ENCODE data around the gene TTI1.

TTI1 gene

DNA sequence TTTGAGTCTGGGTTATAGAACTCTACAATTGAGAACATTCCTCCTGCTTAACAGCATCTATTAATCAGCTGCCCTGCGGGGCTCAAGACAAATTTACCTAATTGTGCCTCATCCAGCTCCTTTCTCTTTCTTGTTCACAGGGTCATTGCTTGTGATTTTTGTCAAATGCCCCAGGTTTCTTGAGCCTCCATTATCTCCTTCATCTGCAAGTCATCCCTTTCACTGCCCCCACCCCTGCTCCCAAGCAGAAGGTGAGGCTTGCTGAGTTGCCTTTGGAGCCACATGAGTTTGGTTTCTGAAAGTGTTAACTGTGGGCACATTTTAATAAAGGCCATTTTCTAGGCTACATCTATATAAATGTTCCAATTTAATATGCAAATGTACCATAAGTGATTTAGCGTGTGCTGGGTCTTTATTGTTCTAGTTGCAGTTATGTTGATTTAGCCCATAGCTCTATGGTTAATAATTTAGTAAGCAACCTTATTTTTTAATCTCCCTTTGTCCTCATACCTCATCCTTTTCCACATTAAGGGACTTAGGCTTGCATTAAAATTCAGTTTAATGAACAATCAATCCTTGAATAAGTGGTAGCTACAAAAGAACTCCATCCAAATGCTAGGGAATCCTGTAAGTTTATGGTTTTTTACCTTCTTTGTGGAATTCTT lies 74.3 kb downstream of the TTI1 start:
- no peak for FAIRE-seq

DNA sequence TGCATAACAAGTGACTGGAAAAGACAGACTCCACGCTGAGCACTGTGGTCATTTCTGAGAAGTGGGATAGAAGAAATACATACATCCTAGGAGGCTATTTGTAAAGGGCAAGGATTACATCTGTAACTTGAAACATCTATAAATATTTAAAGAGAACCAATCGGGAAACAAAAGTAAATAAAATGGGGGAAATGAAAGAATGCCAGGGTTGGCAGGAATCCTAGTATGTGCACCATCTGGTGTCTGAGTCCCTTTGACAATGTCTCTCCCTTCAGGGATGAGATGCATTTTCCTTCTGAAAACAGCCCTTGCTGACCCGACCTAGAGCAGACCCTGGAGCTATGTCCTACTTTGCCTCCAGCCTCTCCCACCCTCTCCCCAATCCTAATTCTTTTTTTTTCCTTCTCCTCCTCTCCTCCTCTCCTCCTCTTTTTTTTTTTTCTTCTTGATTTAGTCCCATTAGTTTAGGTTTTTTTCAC lies 77.1 kb downstream of the TTI1 start:
- no peak for FAIRE-seq

DNA sequence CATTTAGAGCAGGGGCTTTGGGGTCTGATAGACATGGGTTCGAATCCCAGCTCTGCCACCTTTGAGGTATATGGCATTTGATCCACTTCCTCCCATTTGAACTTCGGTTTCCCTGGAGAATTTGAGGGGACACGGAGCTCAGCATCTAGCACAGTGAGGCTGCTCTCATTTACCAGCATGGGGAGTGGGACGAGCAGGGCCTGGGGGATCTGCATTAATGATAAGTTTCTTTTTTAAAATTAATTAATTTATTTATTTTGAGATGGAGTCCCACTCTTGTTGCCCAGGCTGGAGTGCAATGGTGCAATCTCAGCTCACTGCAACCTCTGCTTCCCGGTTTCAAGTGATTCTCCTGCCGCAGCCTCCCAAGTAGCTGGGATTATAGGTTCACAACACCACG lies 77.7 kb downstream of the TTI1 start:
- FAIRE-seq: no peak

DNA sequence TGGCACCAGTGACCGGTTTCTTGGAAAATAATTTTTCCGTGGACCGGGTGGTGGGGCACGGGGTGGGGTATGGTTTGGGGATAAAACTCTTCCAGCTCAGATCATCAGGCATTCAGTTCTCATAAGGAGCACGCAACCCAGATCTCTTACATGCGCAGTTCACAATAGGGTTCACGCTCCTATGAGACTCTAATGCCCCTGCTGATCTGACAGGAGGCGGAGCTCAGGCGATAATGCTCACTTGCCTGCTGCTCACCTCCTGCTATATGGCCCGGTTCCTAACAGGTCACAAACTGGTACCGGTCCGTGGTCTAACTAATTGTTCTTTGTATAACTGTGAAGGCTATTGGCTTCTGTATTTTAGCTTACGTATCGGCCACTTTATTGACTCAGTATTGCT lies 78.6 kb downstream of the TTI1 start:
- FAIRE-seq: no peak

DNA sequence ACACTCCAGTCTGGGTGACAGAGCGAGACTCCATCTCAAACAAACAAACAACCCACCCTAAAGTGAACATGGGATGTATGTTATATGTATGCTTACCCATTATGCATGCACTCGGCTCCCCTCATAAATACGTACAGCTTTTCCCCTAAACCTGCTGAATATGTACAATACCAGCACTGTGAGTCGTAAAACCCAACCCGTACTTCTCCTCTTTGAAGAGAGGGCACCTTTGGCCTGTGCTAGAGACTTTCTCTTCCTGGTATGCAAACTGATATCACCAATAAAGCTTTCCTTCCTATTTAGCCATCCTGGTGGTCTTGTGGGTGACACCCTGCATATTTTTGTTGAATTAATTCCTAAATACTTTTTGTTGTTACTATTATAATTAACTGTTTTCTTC lies 79.1 kb downstream of the TTI1 start:
- FAIRE-seq: no peak

DNA sequence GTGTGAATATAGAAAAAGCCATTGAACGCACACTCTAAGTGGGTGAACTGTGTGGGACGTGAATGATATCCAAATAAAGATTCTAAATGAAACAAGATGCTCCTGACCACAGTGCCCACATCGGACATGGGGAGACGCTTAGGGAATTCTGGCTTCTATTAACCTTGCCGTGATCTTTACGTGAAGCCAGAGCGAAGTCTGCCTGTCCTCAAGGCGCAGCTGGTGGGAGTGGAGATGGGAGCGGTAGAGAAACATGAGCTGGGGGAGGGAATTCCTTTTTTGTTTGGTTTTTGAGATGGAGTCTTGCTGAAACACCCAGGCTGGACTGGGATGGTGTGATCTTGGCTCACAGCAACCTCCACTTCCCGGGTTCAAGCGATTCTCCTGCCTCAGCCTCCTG lies 84.3 kb downstream of the TTI1 start:
- no peak for FAIRE-seq

DNA sequence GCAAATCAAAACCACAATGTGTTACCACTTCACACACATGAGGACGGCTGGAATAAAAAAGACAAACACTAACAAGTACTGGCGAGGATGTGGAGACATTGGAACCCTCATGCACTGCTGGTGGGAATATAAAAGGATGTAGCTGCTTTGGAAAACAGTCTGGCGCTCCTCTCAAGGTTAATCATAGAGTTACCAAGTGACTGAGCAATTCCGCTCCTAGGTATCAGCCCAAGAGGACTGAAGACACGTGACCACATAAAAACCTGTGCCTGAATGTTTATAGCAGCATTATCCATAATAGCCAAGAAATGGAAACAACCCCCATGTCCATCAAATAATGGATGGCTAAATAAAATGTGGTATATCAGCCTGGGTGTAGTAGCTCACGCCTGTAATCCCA lies 85.3 kb downstream of the TTI1 start:
- no peak for FAIRE-seq

DNA sequence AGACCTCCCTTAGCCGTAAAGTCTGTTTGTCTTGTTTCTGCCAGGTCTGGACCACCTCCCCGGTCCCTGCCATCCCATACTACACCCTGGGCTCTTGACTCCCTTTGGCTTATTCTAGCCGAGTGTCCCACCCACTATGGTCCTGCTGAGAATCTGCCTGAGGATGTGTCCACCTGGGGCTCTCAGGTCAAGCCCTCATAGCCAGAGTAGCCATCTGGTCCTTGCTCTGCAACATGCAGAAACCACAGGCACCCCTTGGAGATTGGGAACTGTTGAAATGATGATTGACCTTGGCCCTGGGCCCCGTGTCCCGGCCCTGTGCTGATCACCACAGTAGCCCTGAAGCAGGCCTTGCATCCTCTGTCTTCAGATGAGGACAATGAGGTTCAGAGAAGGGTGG lies 86.3 kb downstream of the TTI1 start:
- no peak for FAIRE-seq

DNA sequence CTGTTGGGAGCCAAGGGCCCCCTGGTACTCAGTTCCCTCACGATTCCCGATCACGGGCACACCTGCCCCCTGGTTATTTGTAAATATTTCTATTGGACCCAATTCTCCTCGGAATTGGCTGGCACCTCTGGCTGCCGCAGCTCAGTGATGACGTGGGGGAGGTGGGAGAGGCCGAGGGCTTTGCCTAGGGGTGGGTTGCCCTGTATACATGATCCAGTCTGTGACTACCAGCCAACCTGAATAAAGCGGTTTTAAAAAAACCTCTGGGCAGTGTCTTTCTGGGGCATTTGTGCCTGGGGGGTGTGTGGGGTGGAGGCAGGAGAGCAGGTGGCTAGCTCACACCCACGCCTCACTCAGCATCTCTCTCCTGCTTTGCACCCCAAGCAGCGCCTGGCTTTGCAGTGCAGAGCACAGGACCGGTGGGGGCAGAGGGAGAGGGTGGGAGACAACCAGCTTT lies 88.1 kb downstream of the TTI1 start:
- no peak for FAIRE-seq

DNA sequence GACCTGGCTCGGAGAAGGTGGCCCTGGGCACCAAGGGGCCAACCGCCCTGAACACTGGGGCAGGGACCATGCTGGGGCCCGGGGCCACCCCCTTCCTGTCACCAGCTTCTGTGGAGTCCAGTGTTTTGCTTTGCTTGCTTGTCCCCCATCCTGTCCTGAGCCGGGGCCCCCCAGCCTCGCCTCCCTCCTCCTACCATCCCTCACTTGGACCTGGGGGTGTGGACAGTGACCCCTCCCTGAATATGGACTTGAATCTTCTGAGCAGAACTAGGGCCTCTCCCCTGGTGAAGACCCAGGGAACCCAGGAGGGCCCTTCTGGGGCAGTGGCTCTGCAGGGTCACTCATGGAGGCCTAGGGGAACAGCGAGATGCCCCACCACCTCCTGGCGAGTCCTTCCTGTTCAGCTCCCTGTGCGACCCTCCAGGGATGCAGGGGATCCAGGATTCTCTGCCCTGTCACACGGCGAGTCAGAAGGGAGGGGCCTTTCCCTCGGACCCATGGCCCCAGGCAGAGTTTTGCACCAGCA lies 88.7 kb downstream of the TTI1 start:
- FAIRE-seq: no peak

DNA sequence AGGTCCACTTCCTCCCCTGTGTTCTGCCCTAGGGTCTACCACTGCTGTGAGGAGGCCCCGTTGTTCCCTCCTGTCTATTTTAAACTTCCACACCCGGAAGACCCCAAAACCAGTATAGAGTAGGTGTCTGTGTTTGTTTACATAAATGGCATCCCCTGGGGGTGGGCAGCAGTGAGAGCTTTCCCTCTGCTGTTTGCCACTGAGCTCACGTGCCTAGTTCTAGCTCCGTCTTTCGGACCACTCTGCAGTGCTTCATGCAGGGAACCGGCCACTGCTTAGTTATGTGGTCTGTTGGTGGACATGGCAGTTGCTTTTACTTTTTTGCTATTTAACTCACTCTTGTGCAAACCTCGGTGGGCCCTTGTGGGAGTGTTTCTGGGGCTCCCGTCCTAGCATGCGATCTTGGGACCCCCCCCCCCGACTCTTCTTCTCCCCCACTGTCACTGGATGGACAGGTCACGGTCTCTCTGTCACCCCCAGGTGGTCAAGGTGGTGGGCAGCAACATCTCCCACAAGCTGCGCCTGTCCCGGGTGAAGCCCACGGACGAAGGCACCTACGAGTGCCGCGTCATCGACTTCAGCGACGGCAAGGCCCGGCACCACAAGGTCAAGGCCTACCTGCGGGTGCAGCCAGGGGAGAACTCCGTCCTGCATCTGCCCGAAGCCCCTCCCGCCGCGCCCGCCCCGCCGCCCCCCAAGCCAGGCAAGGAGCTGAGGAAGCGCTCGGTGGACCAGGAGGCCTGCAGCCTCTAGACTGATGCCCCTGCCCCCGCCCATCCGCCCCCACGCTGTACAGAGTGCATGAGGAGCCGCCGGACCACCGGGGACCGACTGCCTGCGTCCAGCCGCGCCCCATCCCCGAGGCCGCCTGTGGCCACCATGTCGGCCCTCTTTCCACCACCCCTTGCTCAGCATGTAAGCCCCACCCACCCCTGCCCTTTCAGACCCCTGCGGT lies 89.5 kb downstream of the TTI1 start:
- no peak for FAIRE-seq

DNA sequence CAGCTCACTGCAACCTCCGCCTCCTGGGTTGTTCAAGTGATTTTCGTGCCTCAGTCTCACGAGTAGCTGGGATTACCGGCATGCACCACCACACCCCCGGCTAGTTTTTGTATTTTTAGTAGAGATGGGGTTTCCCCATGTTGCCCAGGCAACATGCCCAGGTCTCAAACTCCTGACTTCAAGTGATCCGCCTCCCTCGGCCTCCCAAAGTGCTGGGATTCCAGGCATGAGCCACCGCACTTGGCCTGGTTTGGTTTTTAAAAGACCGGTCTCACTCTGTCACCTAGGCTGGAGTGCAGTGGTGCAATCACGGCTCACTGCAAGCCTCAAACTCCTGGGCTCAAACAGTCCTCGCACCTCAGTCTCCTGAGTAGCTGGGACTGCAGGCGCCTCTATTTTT lies 90.2 kb downstream of the TTI1 start:
- FAIRE-seq: no peak

DNA sequence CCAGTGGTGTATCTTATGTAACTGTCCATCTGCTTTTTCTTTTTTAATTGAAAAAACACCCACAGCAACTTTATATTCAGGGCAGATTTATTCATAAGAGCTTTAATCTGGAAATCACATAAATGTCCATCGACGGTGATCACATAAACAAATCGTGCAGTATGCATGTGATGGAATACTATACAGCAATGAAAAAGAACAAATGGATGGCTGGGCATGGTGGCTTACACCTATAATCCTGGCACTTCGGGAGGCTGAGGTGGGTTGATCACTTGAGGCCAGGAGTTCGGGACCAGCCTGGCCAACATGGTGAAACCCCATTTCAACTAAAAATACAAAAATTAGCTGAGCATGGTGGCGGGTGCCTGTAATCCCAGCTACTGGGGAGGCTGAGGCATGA lies 91.3 kb downstream of the TTI1 start:
- no peak for FAIRE-seq

DNA sequence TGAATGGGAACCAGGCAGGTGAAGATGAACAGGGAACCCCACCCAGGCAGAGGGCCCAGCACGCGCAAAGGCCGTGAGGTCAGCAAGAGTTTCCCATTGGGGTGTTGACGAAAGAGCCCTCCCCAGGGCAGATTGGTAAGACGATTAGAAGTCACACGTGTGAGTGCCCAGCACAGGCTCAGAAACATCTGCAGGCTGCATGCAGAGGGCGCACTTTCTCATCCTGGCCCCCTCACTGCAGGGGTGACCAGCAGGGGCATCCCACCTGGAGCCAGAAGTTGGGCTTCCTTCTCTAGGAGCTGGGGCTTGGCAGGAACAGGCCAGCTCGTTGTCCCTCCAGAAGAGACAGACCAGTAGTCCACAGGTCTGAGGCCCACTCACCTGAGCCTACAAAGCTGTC lies 91.9 kb downstream of the TTI1 start:
- no peak for FAIRE-seq

DNA sequence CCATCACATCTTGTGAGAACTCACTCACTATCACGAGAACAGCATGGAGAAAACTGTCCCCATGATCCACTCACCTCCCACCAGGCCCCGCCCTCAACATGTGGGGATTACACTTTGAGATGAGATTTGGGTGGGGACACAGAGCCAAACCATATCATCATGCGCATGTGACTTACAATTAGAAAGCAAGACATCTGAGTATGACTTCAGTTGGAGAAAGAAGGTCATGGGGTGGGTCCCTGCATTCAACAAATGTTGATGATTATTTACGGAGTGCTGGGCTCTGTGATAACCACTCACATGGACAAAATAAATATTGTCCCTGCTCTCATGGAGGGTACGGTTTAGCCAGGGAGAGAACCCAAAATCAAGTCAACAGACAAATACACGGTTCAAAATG lies 92.4 kb downstream of the TTI1 start:
- FAIRE-seq: no peak

DNA sequence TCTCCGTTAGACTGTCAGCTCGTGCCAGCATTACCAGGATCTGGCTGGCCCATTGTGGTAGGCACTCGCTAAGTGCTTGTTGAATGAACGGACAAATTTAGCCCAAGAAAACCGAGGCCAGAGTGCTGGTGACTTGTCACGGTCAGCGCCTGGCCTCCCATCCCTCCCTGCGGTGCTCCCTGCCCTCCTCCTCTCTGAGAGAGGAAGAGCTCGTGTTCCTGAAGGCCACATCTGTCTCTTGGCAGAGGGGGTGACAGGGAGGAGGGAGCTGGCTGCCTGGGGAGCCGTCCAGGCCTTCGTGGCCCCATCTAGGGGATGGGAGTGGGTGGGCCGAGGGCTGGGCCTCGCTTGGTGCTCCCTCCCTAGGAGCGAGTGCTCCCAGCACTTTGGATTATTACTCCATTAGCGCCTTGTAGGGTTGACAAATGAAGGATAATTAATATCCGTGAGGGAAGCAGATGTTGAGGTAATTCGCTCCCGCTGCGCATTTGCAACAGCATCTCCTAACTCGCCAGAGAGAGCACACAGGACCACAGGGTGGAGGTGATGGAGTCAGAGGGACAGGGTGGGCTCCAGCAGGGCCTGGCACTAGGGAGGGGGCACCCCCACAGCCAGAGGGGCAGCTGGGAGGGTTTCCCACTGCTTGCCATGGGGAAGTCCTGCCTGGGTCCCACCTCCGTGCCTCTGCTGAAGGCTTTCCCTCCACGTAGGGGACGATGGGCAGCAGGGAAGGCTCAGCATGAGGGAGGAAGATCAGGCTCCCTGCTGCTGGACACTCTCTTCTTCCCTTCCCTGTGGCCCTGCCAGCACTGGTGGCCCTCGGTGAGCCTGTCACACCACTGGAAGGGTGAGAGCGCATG lies 93.3 kb downstream of the TTI1 start:
- no peak for FAIRE-seq

DNA sequence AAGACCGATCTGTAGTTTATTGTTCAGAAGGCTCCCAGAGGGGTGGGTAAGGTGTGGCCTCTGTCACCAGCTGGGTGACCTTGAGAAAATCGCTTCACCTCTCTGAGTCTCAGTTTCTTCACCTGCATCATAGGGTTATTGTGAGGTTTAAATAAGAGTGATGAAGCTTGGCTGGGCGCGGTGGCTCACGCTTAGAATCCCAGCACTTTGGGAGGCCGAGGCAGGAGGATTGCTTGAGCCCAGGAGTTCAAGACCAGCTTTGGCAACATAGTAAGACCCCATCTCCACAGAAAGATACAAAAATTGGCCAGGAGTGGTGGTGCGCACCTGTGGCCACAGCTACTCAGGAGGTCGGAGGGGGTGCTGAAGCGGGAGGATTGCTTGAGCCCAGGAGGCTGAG lies 94.3 kb downstream of the TTI1 start:
- no peak for FAIRE-seq

DNA sequence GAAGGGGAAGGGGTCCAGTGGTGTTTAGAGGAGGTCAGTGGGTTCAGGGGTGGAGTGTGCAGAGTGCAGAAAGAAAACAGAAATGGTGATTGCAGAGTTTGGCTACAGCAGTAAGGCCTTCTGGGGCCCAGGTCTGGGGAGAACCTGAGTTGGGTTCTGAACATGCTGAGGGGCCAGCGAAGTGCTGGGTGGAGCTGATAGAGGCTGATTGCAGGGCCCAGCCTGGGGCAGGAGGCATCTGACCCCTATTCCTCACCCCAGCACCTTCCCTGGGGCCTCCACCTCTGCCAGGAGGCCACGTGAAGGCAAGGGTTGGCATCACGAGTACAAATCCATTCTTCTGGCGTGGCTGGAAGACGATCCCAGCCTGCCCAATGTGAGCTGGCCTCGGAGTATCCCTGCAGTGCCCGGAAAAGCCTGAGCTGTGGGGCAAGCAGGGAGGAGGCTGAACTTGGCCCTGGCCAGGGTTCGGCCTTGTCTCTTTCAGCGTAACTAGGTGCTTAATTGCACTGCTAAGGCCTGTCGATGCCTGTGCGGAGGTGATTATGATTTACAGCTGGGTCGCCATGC lies 95.0 kb downstream of the TTI1 start:
- no peak for FAIRE-seq

DNA sequence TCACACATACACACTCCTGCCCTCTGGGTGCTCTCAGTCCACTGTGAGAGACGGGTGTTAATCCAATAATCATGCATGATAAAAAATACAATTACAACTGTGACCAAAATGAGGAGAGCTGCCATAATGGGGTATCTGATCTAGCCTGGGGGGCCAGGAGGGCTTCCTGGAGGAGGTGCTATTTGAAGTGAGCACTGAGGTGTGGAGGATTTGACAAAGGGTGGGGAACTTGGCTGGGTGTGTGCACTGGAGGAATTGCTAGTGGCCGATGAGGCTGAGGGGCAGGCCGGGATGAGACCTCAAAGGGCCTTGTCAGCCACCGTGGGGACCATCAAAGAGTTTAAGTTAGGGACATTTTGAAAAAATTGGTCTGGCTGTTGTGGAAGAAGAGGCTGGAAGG lies 95.6 kb downstream of the TTI1 start:
- no peak for FAIRE-seq

DNA sequence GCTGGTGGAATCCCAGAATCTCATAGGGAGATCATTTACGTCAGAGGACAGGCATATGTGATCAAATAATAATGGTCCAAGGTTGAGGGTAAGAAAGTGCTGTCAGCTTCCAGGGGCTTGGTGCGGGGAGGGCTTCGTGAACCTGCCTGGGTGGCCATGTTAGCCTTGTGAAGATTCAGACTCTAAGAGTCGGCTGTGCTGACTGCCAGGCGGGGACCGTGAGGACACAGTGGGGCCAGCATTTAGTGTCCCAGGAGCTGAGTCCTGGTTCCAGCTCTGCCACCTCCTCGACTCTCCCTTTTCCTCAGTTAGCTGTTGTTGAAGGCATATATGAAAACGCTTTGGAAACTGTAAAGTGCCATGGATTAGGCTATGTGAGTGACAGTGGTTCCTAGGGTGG lies 96.8 kb downstream of the TTI1 start:
- no peak for FAIRE-seq

DNA sequence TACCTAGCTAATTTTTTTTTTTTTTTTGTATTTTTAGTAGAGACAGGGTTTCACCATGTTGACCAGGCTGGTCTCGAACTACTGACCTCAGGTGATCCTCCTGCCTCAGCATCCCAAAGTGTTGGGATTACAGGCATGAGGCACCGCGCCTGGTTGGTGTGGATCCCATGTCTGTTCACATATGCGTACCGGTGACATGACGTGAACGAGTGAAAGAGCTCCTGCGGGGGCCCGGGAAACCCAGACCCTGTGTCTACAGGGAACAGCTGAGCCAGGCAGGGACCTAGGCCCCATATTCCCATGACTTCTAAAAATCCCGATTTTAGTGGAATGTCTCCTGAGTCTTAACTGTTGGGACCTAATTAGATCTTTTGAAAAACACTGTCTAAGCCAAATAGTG lies 97.2 kb downstream of the TTI1 start:
- FAIRE-seq: no peak

DNA sequence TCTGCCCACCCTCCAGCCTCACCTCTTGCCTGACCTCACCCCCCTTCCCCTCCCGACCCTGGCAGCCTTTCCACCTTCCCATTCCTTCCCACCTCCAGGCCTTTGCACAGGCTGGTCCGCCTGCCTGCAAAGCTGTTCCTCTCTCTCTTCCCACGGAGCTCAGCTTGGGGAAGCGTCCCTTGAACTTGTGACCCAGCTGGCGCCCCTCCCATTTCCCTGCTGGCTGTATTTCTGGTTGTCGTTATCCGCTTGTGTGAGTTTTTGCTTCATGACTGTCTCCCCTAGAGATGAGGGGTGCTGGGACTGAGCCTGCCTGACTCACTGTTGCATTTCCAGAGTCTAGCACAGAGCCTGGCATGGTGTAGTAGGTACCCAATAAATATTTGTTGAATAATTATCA lies 97.8 kb downstream of the TTI1 start:
- no peak for FAIRE-seq
